ENCODE results near the gene RNF227. TPM values are rescaled to one million over a fixed set of nuclear protein-coding genes. Genes with fewer than 3 reads are reported as not detected.

The RNF227 gene
- total RNA-seq, 1 donor from 2014 or later: 2.8 TPM

DNA sequence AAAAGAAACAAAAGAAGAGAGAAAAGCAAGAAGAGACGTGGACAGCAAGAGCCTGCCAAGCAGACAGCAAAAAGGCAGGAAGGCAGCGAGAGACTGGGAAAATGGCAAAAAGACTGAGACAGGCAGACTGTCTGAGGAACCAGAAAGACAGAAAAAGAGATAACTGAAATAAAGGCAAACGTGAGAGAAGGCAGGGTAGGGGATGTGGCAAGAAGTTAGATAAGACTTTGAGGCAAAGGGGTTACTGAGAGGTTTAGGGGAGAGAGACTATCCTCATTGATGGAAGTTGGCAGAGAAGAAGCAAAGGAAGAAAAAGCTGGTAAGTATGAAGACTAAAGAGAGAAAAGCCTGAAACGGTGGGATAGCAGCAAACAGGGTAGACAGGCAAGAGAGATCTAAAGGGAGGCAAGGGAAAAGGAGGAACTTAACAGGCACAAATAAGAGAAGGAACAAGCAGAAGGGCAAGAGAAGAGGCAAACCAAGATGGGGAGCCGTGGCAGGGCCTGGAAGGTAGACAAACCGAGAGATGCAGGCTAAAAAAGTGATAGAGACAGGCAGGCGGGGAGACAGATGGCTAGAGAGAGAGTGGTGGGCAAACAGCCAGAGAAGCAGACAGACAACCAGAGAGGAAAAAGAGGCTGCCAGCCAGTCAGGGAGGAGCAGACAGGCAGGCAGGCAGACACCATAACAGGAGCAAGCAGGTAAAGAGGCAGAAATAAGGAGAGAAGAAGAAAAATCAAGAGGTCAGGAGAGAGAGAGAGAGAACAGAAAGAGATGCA is 34.6 kb downstream of the RNF227 start:
- intact Hi-C loops (cut with micrococcal nuclease): no loop called here
- H3K4me1 Mint-ChIP-seq: peaks cover 10% of the 10 kb centered on the region
- ATAC-seq (ENCODE audit: low read depth): no peak

DNA sequence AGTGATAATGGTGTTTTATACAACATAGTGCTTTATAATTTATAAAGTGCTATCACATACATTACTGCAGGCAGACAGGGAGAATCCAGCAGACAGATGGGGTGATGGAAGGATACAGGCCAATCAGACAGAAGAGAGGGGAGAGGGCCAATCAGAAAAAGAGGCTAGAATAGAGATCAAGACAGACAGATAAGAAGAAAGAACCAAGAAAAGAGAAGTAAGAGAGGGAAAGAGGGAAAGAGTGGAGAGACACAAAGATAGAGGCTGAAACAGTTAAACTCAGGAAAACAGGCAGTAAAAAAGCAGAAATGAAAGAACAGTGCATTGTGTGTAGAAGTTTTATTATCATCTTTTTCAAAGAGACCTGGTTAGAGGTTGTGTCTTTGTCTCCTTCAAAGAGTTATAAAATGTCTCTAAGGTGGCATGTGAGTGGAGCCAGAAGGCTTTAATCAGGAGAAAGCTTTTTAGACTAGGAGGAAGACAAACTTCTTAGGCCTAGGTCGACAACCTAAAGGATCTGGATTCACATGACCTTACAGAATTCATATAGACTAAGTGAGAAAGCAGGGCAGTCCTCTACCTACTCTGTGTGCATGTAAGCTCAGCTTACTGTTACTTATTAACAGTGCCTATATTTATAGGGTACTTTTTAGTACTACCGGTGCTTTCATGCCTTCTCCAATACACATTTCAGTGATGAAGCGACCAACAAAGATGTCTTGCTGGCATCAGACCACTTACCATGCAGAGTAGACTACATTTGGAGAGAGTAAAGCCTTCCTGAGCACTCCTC is 35.8 kb downstream of the RNF227 start:
- Mint-ChIP-seq H3K4me3 (no peak overlapping the region), H3K9me3 (no peaks in the 10 kb centered on the region), H3K4me1 (peaks cover 12% of the 10 kb centered on the region), H3K27ac (no peak overlapping the region), H3K36me3 (ENCODE audit: low read depth) (peaks cover 7% of the 10 kb centered on the region), H3K27me3 (no peaks in the 10 kb centered on the region)
- TF ChIP-seq, protein P1, sequence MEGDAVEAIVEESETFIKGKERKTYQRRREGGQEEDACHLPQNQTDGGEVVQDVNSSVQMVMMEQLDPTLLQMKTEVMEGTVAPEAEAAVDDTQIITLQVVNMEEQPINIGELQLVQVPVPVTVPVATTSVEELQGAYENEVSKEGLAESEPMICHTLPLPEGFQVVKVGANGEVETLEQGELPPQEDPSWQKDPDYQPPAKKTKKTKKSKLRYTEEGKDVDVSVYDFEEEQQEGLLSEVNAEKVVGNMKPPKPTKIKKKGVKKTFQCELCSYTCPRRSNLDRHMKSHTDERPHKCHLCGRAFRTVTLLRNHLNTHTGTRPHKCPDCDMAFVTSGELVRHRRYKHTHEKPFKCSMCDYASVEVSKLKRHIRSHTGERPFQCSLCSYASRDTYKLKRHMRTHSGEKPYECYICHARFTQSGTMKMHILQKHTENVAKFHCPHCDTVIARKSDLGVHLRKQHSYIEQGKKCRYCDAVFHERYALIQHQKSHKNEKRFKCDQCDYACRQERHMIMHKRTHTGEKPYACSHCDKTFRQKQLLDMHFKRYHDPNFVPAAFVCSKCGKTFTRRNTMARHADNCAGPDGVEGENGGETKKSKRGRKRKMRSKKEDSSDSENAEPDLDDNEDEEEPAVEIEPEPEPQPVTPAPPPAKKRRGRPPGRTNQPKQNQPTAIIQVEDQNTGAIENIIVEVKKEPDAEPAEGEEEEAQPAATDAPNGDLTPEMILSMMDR (IDR thresholded peaks at IDR 0.05): no peak
- CTCF ChIA-PET: interaction anchor here (1.1 kb wide), 1 partner anchor 110 kb away, joined by 3 read pairs; no protein-coding TSS in a partner anchor
- POLR2A ChIA-PET: no interaction called here
- no peak for DNase-seq
- intact Hi-C loops (cut with micrococcal nuclease): no loop called here
- ATAC-seq (ENCODE audit: low read depth): no peak

More for the DNA sequence above, 34.6 kb downstream of the RNF227 start:
- H3K27ac Mint-ChIP-seq: no peak overlapping the region
- no peaks in the 10 kb centered on the region for H3K27me3 Mint-ChIP-seq
- no peak for DNase-seq
- no peaks in the 10 kb centered on the region for H3K9me3 Mint-ChIP-seq
- no peak overlapping the region for H3K4me3 Mint-ChIP-seq
- TF ChIP-seq, protein P1 (IDR thresholded peaks at IDR 0.05): no peak
- peaks cover 8% of the 10 kb centered on the region for H3K36me3 Mint-ChIP-seq (ENCODE audit: low read depth)
- POLR2A ChIA-PET: no interaction called here
- CTCF ChIA-PET: no interaction called here

DNA sequence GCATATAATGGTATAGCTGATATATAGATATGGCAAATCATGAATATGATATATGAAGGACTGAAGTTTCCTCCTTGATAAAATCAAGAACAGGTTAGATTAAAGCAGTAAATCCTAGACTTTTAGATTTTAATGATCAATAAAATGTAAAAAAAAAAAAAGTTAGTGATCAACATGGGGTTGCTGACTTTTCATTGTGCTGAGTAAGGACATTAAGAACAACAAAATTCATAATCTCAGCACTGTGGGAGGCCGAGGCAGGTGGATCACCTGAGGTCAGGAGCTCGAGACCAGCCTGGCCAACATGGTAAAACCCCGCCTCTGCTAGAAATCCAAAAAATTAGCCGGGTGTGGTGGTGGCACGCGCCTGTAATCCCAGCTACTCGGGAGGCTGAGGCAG is 37.9 kb downstream of the RNF227 start:
- TF ChIP-seq, protein P1 (IDR thresholded peaks at IDR 0.05): no peak
- ChIA-PET CTCF (no interaction called here), POLR2A (interaction anchor here (1.1 kb wide), 1 partner anchor 11 kb away, joined by 3 read pairs; no protein-coding TSS in a partner anchor)
- Mint-ChIP-seq H3K36me3 (ENCODE audit: low read depth) (peaks cover 13% of the 10 kb centered on the region), H3K9me3 (no peaks in the 10 kb centered on the region), H3K27ac (no peak overlapping the region), H3K27me3 (no peaks in the 10 kb centered on the region), H3K4me3 (no peak overlapping the region), H3K4me1 (peaks cover 8% of the 10 kb centered on the region)
- ATAC-seq (ENCODE audit: low read depth) (no peak), DNase-seq (no peak)
- intact Hi-C loops (cut with micrococcal nuclease): no loop called here

DNA sequence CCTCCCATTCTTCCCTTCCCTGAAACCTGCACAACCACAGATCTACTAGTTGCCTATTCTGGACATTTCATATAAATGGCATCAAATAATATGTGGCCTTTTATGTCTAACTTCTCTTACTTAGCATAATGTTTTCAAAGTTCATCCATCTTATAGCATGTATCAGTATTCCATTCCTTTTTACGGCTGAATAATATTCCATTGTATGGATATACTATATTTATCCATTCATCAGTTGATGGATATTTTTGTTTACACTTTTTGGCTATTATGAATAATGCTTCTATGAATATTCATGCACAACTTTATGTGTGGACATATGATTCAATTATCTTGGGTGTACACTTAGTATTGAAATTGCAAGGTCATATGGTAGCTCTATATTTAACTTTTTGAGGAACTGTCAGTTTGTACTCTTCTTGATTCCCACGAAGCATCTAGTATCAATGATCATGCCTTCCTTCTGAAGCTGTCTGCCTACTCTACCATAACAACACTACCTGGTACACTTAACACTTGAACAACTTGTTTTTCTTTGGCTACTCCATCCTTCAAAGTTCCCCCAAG is 40.2 kb downstream of the RNF227 start:
- H3K27me3 Mint-ChIP-seq: no peaks in the 10 kb centered on the region
- peaks cover 8% of the 10 kb centered on the region for H3K4me1 Mint-ChIP-seq
- H3K36me3 Mint-ChIP-seq (ENCODE audit: low read depth): peaks cover 17% of the 10 kb centered on the region
- no peak overlapping the region for H3K27ac Mint-ChIP-seq
- DNase-seq: no peak
- ChIA-PET CTCF (interaction anchor here (1.4 kb wide), 1 partner anchor 14 kb away, joined by 5 read pairs; no protein-coding TSS in a partner anchor), POLR2A (interaction anchor here (0.5 kb wide), 1 partner anchor 75 kb away, joined by 6 read pairs; no protein-coding TSS in a partner anchor)
- intact Hi-C loops (cut with micrococcal nuclease): no loop called here
- ATAC-seq (ENCODE audit: low read depth): no peak
- H3K9me3 Mint-ChIP-seq: no peaks in the 10 kb centered on the region
- no peak overlapping the region for H3K4me3 Mint-ChIP-seq
- TF ChIP-seq, protein P1 (IDR thresholded peaks at IDR 0.05): no peak

DNA sequence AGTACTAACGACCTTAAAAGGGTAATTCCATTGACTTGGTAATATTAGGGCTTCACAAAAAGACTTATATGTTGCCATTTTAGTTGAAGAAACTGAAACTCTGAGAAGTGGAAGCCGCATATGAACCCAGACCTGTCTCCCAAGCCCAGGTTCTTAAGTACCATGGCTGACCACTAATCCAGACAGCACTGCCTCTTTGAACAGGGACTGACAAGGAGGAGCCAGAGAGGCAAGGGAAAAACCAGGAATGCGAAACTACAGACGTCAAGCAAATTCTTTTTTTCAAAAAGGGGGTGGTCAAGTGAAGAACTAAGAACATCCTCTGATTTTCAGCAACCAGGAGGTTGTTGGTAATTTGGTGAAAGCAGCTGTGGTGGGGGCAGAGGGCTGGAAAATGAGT is 43.0 kb downstream of the RNF227 start:
- intact Hi-C loops (cut with micrococcal nuclease): no loop called here
- ChIA-PET CTCF (no interaction called here), POLR2A (interaction anchor here (0.8 kb wide), 1 partner anchor 11 kb away, joined by 3 read pairs; no protein-coding TSS in a partner anchor)
- TF ChIP-seq, protein P1 (IDR thresholded peaks at IDR 0.05): no peak
- H3K9me3 Mint-ChIP-seq: no peaks in the 10 kb centered on the region
- peaks cover 10% of the 10 kb centered on the region for H3K4me1 Mint-ChIP-seq
- no peaks in the 10 kb centered on the region for H3K27me3 Mint-ChIP-seq
- H3K4me3 Mint-ChIP-seq: no peak overlapping the region
- no peak overlapping the region for H3K27ac Mint-ChIP-seq
- H3K36me3 Mint-ChIP-seq (ENCODE audit: low read depth): peaks cover 12% of the 10 kb centered on the region
- no peak for DNase-seq
- ATAC-seq (ENCODE audit: low read depth): no peak

Measured in activated B cell treated with CpG ODN at 0.5 μM for 24 hours (primary cell).